GM19467 (cell line): ENCODE measurements around the gene SSR4.
"Not testable (repeated sequence)": the region's sequence is repeated elsewhere in the genome, so short reads cannot be mapped to it uniquely, and the experiment has no call there.

ENCODE experiments used
- ATAC-seq: cut with Tn5 transposase; IDR thresholded peaks from one replicate; pipeline ENCODE4 v1.9.1; 2021; ENCODE audit warnings: mild to moderate bottlenecking, moderate library complexity; ENCODE audit not compliant: unreplicated experiment

Gene SSR4

GRCh38 chrX:153803211-153804099, 9.0 kb downstream of the SSR4 start:
- ATAC-seq = no peak

- ATAC-seq = no peak
These were observed 9.7 kb downstream of the SSR4 start for GRCh38 chrX:153804100-153804595.

DNA sequence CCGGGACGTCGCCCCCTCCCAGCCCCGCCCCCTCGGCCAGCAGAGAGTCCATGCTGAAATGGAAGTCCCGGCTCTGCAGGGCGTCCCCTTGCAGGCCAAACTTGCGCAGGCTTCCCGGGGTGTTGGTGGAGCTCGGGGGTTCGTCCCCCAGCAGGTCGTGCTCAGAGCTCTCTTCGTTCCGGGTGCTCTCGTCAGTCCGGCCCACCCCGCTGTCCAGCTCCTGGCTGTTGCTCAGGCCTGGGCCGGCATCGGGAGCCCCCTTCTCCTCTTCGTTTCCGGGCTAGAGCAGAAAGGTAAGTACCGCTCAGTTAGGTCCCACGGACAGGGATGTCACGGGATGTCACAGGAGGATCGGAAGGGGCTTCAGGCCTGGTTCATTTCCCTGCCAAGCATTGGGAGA, 10.2 kb downstream of the SSR4 start:
- no peak for ATAC-seq

DNA sequence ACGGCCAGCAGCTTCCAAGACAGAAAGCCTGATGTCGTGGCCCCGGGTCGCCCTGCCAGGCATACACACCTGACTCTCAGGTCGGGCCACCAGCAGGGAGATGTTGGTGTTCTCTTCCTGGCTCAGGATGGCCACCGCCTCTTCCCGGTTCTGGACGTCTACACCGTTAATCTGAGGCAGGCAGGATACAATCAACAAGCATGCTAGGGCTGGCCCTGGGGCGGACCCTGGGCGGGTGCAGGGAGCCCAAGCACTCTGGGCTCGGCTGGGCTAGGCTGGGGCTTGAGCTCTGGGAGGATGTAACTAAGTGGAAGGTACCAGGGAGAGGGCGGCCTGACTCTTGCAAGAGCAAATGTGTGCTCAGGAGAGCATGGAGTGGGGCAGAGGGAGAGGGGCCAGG, 11.0 kb downstream of the SSR4 start:
- no peak for ATAC-seq

- no peak for ATAC-seq
These were observed 12.6 kb downstream of the SSR4 start for GRCh38 chrX:153806999-153807575.

DNA sequence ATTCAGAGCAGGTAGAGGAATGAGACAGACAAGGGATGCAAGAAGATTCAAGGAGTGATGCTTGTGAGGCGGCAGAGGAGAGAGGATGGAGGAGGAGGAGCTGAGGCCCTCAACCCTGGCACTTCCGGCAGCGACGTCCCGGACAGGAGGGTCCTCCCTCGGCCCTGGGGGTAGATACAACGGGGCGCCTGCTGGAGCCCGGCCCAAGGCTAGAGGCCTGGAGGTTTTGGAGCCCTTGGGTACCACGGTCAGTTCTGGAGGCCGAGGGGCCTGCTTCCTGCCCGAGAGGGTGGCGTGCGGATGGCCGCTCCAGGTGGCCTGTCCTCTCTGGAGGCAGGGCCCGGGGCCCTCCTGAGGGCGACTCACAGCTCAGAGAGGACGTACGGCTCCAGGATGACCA, 13.5 kb downstream of the SSR4 start:
- ATAC-seq = no peak

GRCh38 chrX:153812220-153812619, 17.8 kb downstream of the SSR4 start:
- no peak for ATAC-seq

- no peak for ATAC-seq
These were observed 18.7 kb downstream of the SSR4 start for GRCh38 chrX:153813161-153813560.

GRCh38 chrX:153814591-153815315, 20.3 kb downstream of the SSR4 start:
- no peak for ATAC-seq

DNA sequence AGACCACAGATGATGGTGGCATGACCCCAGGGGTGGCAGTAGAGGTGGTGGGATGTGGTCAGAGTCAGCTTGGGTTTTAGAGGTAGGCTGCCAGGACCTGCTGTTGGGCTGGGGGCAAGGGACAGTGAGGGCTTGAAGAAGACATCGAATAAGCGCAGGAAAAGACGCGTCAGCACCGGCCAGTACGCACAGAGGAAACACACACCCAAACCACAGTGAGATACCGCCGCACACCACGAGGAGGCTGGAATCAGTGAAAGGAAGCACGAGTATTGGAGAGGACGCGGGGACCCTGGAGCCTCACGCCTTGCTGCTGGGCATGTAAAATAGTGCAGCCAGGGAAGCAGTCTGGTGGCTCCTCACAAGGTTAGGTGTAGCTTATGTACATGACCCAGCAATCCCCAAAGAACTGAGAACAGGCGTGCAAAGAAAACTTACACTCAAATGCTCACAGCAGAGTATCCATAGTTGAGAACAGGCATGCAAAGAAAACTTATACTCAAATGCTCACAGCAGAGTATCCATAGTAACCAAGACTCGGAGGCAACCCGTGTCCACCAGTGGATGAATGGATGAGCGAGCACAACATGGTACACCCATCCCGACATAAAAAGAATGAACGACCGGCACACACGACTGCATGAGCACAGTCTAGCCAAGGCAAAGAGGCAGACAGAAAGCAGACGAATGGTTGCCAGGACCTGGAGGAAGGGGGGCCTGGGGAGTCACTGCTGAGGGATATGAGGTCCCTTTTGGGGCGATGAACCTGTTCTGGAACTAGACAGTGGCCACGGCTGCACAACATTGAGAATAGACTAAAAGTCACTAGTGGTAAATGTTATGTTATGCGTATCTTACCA, 22.6 kb downstream of the SSR4 start:
- no peak for ATAC-seq

- ATAC-seq = not testable (repeated sequence)
These were observed 23.6 kb downstream of the SSR4 start for GRCh38 chrX:153818064-153818463.

- no peak for ATAC-seq
These were observed 24.3 kb downstream of the SSR4 start for GRCh38 chrX:153818571-153819383.

- no peak for ATAC-seq
These were observed 25.0 kb downstream of the SSR4 start for GRCh38 chrX:153819384-153820040.

DNA sequence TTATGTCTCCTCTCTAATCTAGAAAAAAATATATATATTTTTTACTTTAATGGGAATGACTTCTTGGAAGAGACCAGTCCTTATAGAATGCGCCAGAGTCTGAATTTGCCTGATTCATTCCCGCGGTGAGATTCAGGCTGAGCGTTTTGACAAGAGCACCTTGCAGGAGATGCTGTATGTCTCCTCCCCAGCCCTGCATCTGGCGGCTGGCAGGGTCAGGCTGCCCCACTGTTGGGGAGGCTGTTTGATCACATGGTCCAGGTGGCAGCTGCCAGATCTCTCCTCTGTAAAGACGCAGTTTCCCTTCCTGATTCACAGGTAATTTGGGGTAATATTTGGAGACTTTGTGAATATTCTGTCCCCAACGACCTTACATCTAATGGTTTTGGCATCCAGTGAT, 26.1 kb downstream of the SSR4 start:
- ATAC-seq = no peak

DNA sequence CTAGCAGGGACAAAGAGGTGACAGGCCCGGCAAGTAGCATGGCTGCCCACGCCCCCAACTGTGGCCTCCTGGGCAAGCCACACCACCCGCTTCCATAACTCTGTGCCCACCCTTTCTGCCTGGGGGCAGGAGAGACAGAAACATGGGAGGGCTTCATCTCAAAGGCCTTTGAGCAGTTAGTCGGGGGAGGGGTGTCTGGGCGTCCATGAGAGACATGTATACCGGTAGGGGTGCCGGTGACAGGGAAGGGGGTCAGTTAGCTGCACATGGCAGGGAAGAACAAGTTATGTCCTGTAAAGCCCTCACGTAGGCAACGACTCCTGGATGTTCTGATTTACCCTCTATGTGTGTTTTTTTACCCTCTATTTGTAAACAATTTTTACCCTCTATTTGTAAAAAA, 26.6 kb downstream of the SSR4 start:
- ATAC-seq = no peak

DNA sequence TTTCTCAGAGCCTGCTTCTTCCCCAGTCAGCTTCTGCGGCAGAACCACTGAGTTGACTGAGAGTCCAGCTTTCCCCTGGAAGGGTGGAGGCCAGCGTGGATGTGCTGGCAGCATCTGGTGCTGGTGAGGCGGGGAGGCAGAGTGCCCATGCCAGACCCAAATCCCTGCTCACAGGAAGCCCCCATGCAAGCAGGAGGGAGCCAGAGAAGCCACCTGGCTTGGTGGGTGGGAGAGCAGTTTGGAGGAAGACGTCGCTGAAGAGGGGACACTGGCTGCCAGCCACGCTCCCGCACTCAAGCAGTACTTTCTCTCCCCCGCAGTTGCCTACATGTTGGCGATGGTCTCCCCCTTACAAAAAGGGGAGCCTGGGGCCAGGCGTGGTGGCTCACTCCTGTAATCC, 29.9 kb downstream of the SSR4 start:
- ATAC-seq = no peak

DNA sequence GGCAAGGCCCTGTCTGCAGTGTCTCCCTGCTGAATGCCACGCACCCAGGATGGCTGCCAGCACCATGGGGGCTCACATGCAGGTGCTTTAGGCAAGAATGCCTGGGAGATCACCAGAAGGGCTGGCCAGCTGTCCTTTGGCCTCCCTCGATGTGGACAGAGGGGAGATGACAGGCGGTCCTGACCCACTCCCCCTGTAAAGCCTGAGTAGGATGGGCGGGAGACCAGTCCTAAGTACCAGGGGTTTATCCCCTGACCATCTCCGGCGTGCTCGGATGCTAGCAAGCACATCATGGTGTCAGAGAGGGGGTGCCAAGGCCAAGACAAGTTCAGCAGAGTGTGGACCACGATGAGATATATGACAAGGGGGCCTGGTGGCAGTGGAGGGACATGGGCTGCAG, 30.6 kb downstream of the SSR4 start:
- ATAC-seq = no peak

GRCh38 chrX:153827016-153827415, 32.5 kb downstream of the SSR4 start:
- no peak for ATAC-seq

DNA sequence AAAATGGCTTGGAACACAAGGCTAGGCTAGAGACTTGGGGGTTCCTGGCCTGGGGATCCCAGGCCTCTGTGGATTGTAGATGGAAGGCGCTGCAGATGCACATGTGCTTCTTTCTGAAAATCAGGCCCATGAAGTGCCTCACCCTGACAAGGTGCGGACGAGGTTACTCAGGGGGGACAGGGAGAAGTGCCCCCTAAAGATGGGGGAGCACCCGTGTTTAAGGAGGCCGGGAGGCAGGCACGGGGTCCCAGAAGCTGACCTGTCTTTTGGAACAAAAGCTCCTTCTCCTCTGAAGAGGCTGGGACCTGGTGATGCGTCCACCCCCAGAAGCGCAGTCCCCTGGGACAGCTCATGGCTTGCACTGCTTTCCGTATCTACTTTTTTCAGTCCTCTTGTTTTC, 33.4 kb downstream of the SSR4 start:
- no peak for ATAC-seq
